ENCODE measurements around the gene CEP350. TPM values are rescaled to one million over a fixed set of nuclear protein-coding genes. Genes with fewer than 3 reads are reported as not detected.

The CEP350 gene
- total and polyA plus RNA-seq, 2 of the 4 experiments (the other 2 are of a cell fraction): 5.0 to 36.4 TPM

DNA sequence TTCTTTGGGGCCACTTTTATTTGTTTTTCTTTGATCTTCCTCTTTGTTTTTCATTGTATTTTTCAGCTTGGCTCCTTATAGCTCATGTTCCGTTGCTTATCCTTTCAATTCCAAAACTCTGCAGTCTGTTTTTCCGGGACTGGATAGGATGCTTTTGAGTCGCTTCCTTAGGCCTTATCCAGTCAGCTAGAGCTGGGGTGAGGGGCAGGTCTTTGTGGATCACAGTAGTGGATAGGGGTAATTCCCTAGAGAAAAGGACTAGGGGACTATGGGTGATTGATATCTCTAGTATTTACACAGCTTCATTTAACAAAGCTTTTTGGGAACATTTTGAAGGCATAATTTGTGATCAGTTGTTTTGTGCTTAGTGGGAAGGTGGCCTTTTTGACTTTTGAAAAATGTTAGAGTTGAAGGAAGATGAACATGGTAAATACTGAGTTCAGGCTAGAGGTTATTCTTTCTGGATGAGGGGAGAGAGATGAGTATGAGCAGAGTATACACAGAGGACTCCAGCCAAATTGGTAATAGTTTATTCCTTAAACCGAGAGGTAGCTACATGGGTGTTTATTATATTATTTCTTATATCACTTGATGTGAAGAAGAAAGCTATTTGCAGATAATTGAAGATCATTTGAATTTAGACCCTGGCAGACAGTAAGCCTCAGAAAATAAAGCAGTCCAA lies 22.5 kb downstream of the CEP350 start:
- H3K27me3 ChIP-seq (ENCODE audit: control insufficient read depth, insufficient read depth, low read length): no peaks in the 10 kb centered on the region
- H3K23ac ChIP-seq (ENCODE audit: low read depth, low read length): no peak overlapping the region
- peaks cover 24 to 33% of the 10 kb centered on the region in 2 experiments for H3K79me1 ChIP-seq (ENCODE audit: low read depth in 1 of 2, low read length in 2 of 2)
- H3K9me1 ChIP-seq (ENCODE audit: insufficient read depth, low read length): peaks cover 4% of the 10 kb centered on the region; the same call in 1 of the 2 replicates
- TF ChIP-seq BHLHE40 (IDR thresholded peaks at IDR 0.05; ENCODE audit: low read depth, low read length): no peak
- TF ChIP-seq CHD1 (IDR thresholded peaks at IDR 0.05; ENCODE audit: low read depth, low read length): no peak
- TF ChIP-seq RAD21 (IDR thresholded peaks at IDR 0.05; ENCODE audit: low read length): no peak
- TF ChIP-seq RFX5 (IDR thresholded peaks at IDR 0.05; ENCODE audit: low read depth, low read length): no peak
- TF ChIP-seq CEBPB (IDR thresholded peaks at IDR 0.05; ENCODE audit: low read depth, low read length): no peak
- TF ChIP-seq SMC3 (IDR thresholded peaks at IDR 0.05; ENCODE audit: low read depth, low read length): no peak
- TF ChIP-seq, protein P1, sequence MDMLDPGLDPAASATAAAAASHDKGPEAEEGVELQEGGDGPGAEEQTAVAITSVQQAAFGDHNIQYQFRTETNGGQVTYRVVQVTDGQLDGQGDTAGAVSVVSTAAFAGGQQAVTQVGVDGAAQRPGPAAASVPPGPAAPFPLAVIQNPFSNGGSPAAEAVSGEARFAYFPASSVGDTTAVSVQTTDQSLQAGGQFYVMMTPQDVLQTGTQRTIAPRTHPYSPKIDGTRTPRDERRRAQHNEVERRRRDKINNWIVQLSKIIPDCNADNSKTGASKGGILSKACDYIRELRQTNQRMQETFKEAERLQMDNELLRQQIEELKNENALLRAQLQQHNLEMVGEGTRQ (IDR thresholded peaks at IDR 0.05; ENCODE audit: low read depth, low read length): no peak
- no peak for TF ChIP-seq RCOR1 (IDR thresholded peaks at IDR 0.05; ENCODE audit: insufficient replicate concordance, low read length)
- no peak for TF ChIP-seq MAZ (IDR thresholded peaks at IDR 0.05; ENCODE audit: borderline replicate concordance, low read depth, low read length)
- TF ChIP-seq MAFK (IDR thresholded peaks at IDR 0.05; ENCODE audit: low read depth, low read length): no peak
- TF ChIP-seq, protein P2, sequence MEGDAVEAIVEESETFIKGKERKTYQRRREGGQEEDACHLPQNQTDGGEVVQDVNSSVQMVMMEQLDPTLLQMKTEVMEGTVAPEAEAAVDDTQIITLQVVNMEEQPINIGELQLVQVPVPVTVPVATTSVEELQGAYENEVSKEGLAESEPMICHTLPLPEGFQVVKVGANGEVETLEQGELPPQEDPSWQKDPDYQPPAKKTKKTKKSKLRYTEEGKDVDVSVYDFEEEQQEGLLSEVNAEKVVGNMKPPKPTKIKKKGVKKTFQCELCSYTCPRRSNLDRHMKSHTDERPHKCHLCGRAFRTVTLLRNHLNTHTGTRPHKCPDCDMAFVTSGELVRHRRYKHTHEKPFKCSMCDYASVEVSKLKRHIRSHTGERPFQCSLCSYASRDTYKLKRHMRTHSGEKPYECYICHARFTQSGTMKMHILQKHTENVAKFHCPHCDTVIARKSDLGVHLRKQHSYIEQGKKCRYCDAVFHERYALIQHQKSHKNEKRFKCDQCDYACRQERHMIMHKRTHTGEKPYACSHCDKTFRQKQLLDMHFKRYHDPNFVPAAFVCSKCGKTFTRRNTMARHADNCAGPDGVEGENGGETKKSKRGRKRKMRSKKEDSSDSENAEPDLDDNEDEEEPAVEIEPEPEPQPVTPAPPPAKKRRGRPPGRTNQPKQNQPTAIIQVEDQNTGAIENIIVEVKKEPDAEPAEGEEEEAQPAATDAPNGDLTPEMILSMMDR (conservative IDR thresholded peaks at IDR 0.05; ENCODE audit: low read depth, low read length): no peak
- TF ChIP-seq, protein P3, sequence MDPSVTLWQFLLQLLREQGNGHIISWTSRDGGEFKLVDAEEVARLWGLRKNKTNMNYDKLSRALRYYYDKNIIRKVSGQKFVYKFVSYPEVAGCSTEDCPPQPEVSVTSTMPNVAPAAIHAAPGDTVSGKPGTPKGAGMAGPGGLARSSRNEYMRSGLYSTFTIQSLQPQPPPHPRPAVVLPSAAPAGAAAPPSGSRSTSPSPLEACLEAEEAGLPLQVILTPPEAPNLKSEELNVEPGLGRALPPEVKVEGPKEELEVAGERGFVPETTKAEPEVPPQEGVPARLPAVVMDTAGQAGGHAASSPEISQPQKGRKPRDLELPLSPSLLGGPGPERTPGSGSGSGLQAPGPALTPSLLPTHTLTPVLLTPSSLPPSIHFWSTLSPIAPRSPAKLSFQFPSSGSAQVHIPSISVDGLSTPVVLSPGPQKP (IDR thresholded peaks at IDR 0.05; ENCODE audit: borderline replicate concordance, low read depth, low read length): no peak
- no peak for TF ChIP-seq MXI1 (IDR thresholded peaks at IDR 0.05; ENCODE audit: borderline replicate concordance, low read depth, low read length)
- no peak overlapping the region for H4K91ac ChIP-seq (ENCODE audit: insufficient read depth, low read depth, low read length)
- H4K5ac ChIP-seq (ENCODE audit: low read depth, low read length): no peak overlapping the region
- DNase-seq: no peak
- no CpG with 5 or more reads among the region's 4 CpGs for WGBS, 2 experiments (ENCODE audit: extremely low coverage in 2 of 2, insufficient read length in 1 of 2)
- H3K9ac ChIP-seq (ENCODE audit: low read depth, low read length): no peak overlapping the region
- no peak overlapping the region; the same call in 1 of the 2 replicates for H3K14ac ChIP-seq (replicated peaks; ENCODE audit: low read depth, low read length)
- intact Hi-C loops (cut with micrococcal nuclease): loop anchor here (5.0 kb wide), 1 partner anchor 40 kb away; no protein-coding TSS in a partner anchor
- peak; percentile 59 for ATAC-seq (ENCODE audit: low read depth)
- no peak overlapping the region for H3K4me2 ChIP-seq (ENCODE audit: low read depth, low read length)
- no peak overlapping the region for H2AK9ac ChIP-seq (replicated peaks; ENCODE audit: low read depth, low read length, poor library complexity)
- no peak overlapping the region for H3K18ac ChIP-seq (ENCODE audit: low read depth, low read length)
- H3K4me1 ChIP-seq (ENCODE audit: control insufficient read depth, insufficient read depth, low read length): peaks cover 5% of the 10 kb centered on the region
- ChIA-PET CTCF (interaction anchor here (0.6 kb wide), 1 partner anchor 12 kb away, joined by 3 read pairs; no protein-coding TSS in a partner anchor), POLR2A (ENCODE audit: unreplicated experiment) (interaction anchor here (0.6 to 1.5 kb wide), 3 partner anchors 23 to 279 kb away, joined by 3 to 4 read pairs (median 3); partner anchors contain the start of gene CEP350)
- no peak overlapping the region for H2BK15ac ChIP-seq (ENCODE audit: low read depth, low read length)
- H3K4ac ChIP-seq (ENCODE audit: low read depth, low read length): no peak overlapping the region
- H4K8ac ChIP-seq (ENCODE audit: low read depth in 2 of 2, low read length in 2 of 2): no peak overlapping the region
- H3K4me3 ChIP-seq (ENCODE audit: insufficient read depth, low read depth, low read length): no peak overlapping the region
- in situ Hi-C loops (cut with MboI; ENCODE audit: low sequenced_read_pairs): no loop called here
- no peak overlapping the region for H2AFZ ChIP-seq (replicated peaks; ENCODE audit: low read length, poor library complexity)
- H2AK5ac ChIP-seq (ENCODE audit: low read depth, low read length): no peak overlapping the region
- no peak overlapping the region for H3K56ac ChIP-seq (ENCODE audit: extremely low read depth, insufficient read depth, low read length)
- H3K9me3 ChIP-seq (ENCODE audit: control insufficient read depth, insufficient read depth, low read length): no peaks in the 10 kb centered on the region
- H2BK5ac ChIP-seq (ENCODE audit: low read depth, low read length, poor library complexity, severe bottlenecking): no peak overlapping the region
- no peak overlapping the region for H3K27ac ChIP-seq (ENCODE audit: insufficient read depth, low read length)
- dilution Hi-C loops (cut with HindIII; ENCODE audit: low sequenced_read_pairs, unreplicated experiment): no loop called here
- H2BK20ac ChIP-seq (ENCODE audit: low read depth, low read length): no peak overlapping the region
- no peak overlapping the region for H2BK120ac ChIP-seq (ENCODE audit: low read depth, low read length)
- no TSS peak for BruUV-seq (replicated peaks)
- H3K36me3 ChIP-seq (ENCODE audit: control insufficient read depth, insufficient read depth, low read length): no peaks in the 10 kb centered on the region
- peaks cover 14% of the 10 kb centered on the region; the same call in 1 of the 2 replicates for H4K20me1 ChIP-seq (ENCODE audit: insufficient read depth, low read length)
